ENCODE data around the gene NAA10. TPM values are rescaled to one million over a fixed set of nuclear protein-coding genes. Genes with fewer than 3 reads are reported as not detected.

NAA10 gene
- total and polyA plus RNA-seq, 3 experiments from 2014 or later: 105 to 162 (median 160) TPM

DNA sequence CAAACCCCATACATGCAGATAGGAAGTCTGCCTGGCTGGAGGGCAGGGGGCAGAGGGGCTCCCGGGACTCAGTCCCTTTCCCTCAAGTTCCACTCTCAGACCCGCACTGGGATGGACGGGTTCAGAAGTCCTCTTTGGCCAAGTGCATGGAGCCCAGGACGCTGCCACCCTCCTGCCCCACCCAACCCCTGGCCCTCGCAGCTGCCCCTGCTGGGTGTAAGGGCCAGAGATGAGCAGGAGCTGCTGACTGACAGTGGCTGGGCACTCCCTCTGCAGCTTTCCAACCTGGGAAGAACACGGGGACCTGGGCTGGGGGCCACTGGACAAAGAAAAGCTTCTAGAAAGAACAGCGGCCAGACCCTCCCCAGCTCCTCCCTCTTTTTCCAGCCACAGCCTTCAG is 52.3 kb downstream of the NAA10 start:
- CTCF ChIA-PET: no interaction called here
- peaks cover 0 to 2% (median 0%) of the 10 kb centered on the region in 5 donors for H3K9me3 Mint-ChIP-seq
- H3K4me3 Mint-ChIP-seq: no peak overlapping the region
- peaks cover 5 to 16% (median 11%) of the 10 kb centered on the region in 3 donors for H3K4me1 Mint-ChIP-seq
- Histone ChIP-seq H3K27me3 (ENCODE audit: insufficient read depth, low read length, poor library complexity, severe bottlenecking) (peaks cover 15% of the 10 kb centered on the region), H3K4me1 (ENCODE audit: insufficient read depth, low read length) (peaks cover 6% of the 10 kb centered on the region), H3K36me3 (ENCODE audit: insufficient read depth, low read length) (no peaks in the 10 kb centered on the region), H3K9me3 (ENCODE audit: low read length) (no peaks in the 10 kb centered on the region), H3K27ac (ENCODE audit: low read depth, low read length) (no peak overlapping the region), H3K4me3 (ENCODE audit: low read length) (no peak overlapping the region)
- H3K27me3 Mint-ChIP-seq: peaks cover 29 to 51% of the 10 kb centered on the region in 2 donors
- H3K36me3 Mint-ChIP-seq: peaks cover 0 to 3% (median 0%) of the 10 kb centered on the region in 3 donors
- no peak for DNase-seq
- no peak overlapping the region for H3K27ac Mint-ChIP-seq
- POLR2A ChIA-PET: interaction anchor here (0.6 kb wide), 1 partner anchor 100 kb away, joined by 3 read pairs; no protein-coding TSS in a partner anchor

DNA sequence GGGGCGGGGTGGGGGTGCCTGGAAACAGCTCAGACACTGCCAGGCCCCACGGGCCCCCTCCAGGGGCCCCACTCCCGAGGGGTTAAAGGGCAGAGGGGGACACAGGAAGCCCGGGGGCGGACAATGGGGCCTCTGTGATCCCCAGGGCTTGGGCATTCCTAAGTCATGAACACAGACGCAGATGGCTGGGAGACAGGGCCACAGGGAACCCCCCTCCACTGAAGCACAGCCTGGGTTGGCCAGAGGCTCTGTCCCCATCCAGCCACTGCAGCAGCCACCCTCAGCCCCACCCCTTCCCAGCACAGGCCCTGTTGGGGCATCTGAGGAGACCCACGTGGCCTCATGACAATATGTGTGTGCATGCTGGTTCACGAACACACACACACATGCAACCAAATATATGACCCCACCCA is 52.7 kb downstream of the NAA10 start:
- H3K36me3 ChIP-seq (ENCODE audit: insufficient read depth, low read length): no peaks in the 10 kb centered on the region
- Mint-ChIP-seq H3K4me1 (peaks cover 5 to 16% (median 11%) of the 10 kb centered on the region in 3 donors), H3K27me3 (peaks cover 28 to 49% of the 10 kb centered on the region in 2 donors), H3K36me3 (peaks cover 0 to 3% (median 0%) of the 10 kb centered on the region in 3 donors), H3K27ac (no peak overlapping the region), H3K9me3 (no peaks in the 10 kb centered on the region), H3K4me3 (no peak overlapping the region)
- peaks cover 15% of the 10 kb centered on the region for H3K27me3 ChIP-seq (ENCODE audit: insufficient read depth, low read length, poor library complexity, severe bottlenecking)
- DNase-seq: no peak
- POLR2A ChIA-PET: interaction anchor here (0.6 kb wide), 1 partner anchor 100 kb away, joined by 3 read pairs; no protein-coding TSS in a partner anchor
- no peak overlapping the region for H3K27ac ChIP-seq (ENCODE audit: low read depth, low read length)
- CTCF ChIA-PET: no interaction called here
- no peaks in the 10 kb centered on the region for H3K9me3 ChIP-seq (ENCODE audit: low read length)
- peaks cover 6% of the 10 kb centered on the region for H3K4me1 ChIP-seq (ENCODE audit: insufficient read depth, low read length)
- H3K4me3 ChIP-seq (ENCODE audit: low read length): no peak overlapping the region

DNA sequence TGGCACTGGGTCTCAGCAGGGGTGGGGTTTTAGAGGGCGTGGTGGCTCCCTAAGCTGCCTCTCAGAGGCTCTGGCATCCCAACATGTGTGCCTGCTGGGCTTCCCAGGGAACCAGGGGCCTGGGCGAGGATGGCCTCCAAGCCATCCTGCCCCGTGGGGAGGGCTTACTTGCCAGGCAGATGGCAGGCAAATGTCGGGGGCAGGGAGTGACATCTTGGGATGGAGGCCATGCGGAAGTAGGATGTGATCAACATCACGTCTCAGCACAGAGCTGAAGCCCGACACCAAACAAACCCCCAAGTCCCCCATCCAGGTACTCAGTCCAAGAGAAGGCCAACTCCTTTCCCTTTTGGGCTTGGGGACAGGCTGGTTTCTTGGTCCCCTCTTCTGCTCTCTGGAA is 53.6 kb downstream of the NAA10 start:
- CTCF ChIA-PET: no interaction called here

DNA sequence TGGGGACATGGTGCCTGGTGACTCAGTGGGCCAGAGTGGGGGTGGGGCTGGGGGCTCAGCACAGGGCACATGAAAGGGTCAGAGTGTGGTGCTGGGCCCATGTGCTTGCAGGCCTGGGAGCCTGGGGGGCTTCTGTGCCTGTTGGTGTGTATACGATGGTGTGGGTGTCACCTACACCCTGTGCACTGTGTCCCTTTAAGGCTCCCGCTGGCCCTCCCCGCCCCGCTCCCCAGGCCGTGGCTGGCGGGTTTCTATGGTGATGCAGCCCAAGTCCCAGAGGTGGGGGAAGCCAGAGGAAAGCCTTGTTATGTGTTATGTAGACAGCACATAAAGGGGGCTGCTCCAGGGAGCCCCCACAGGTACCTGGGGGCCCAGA is 54.4 kb downstream of the NAA10 start:
- Histone ChIP-seq H3K27ac (ENCODE audit: low read depth, low read length) (no peak overlapping the region), H3K4me1 (ENCODE audit: insufficient read depth, low read length) (peaks cover 6% of the 10 kb centered on the region), H3K36me3 (ENCODE audit: insufficient read depth, low read length) (no peaks in the 10 kb centered on the region), H3K4me3 (ENCODE audit: low read length) (no peak overlapping the region), H3K27me3 (ENCODE audit: insufficient read depth, low read length, poor library complexity, severe bottlenecking) (peaks cover 15% of the 10 kb centered on the region), H3K9me3 (ENCODE audit: low read length) (no peaks in the 10 kb centered on the region)
- CTCF ChIA-PET: no interaction called here
- POLR2A ChIA-PET: no interaction called here
- Mint-ChIP-seq H3K27ac (no peak overlapping the region), H3K27me3 (peaks cover 33 to 51% of the 10 kb centered on the region in 2 donors), H3K9me3 (no peaks in the 10 kb centered on the region), H3K4me3 (no peak overlapping the region), H3K36me3 (peaks cover 0 to 3% (median 0%) of the 10 kb centered on the region in 3 donors), H3K4me1 (peaks cover 5 to 16% (median 14%) of the 10 kb centered on the region in 3 donors)
- no peak for DNase-seq

More for the DNA sequence above, 53.6 kb downstream of the NAA10 start:
- H3K4me3 Mint-ChIP-seq: no peak overlapping the region
- no peak overlapping the region for H3K27ac ChIP-seq (ENCODE audit: low read depth, low read length)
- peaks cover 0 to 3% (median 0%) of the 10 kb centered on the region in 3 donors for H3K36me3 Mint-ChIP-seq
- peaks cover 30 to 48% of the 10 kb centered on the region in 2 donors for H3K27me3 Mint-ChIP-seq
- H3K4me1 ChIP-seq (ENCODE audit: insufficient read depth, low read length): peaks cover 6% of the 10 kb centered on the region
- no peak overlapping the region for H3K4me3 ChIP-seq (ENCODE audit: low read length)
- no peaks in the 10 kb centered on the region for H3K9me3 ChIP-seq (ENCODE audit: low read length)
- no peak for DNase-seq
- no peak overlapping the region for H3K27ac Mint-ChIP-seq
- H3K27me3 ChIP-seq (ENCODE audit: insufficient read depth, low read length, poor library complexity, severe bottlenecking): peaks cover 15% of the 10 kb centered on the region
- POLR2A ChIA-PET: no interaction called here
- H3K36me3 ChIP-seq (ENCODE audit: insufficient read depth, low read length): no peaks in the 10 kb centered on the region
- peaks cover 5 to 16% (median 12%) of the 10 kb centered on the region in 3 donors for H3K4me1 Mint-ChIP-seq
- H3K9me3 Mint-ChIP-seq: no peaks in the 10 kb centered on the region

DNA sequence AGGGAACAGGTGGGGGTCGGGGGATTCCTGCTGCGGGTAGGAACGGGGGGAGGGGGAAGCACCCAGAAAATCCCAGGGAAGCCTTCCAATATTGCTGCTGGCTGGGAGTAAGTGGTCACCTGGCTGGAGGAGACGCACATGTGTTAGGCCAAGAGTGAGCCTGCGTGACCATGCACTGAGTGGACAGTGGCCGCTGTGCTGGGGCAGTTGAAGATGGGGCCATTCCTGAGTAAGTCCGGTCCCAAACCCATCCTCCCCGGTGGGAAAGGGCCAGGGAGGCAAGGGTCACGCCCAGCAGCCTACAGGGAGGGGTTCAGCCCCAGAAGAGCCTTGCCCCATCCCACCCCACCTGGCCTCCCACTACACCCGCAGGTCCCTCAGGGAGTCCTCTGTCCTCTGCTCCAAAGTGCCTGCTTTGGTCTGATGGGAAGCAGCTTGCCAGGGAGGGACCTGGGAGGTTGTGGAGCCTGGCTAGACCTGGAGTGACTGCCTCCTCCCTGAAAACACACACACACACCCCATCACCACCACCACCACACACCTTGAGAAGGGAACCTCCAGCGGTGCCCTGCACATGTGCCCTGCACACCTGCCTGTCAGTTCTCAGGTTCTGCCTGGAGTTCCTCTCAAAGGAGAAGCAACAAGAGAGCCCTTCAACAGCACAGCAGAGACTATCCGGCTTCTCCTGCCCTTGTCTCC is 54.9 kb downstream of the NAA10 start:
- Mint-ChIP-seq H3K36me3 (peaks cover 0 to 3% (median 0%) of the 10 kb centered on the region in 3 donors), H3K27ac (no peak overlapping the region), H3K4me3 (no peak overlapping the region), H3K9me3 (no peaks in the 10 kb centered on the region), H3K4me1 (peaks cover 5 to 13% (median 12%) of the 10 kb centered on the region in 3 donors), H3K27me3 (peaks cover 30 to 46% of the 10 kb centered on the region in 2 donors)
- no peaks in the 10 kb centered on the region for H3K9me3 ChIP-seq (ENCODE audit: low read length)
- H3K4me3 ChIP-seq (ENCODE audit: low read length): no peak overlapping the region
- no peaks in the 10 kb centered on the region for H3K36me3 ChIP-seq (ENCODE audit: insufficient read depth, low read length)
- ChIA-PET POLR2A (no interaction called here), CTCF (no interaction called here)
- peaks cover 12% of the 10 kb centered on the region for H3K27me3 ChIP-seq (ENCODE audit: insufficient read depth, low read length, poor library complexity, severe bottlenecking)
- H3K4me1 ChIP-seq (ENCODE audit: insufficient read depth, low read length): peaks cover under 1% of the 10 kb centered on the region
- no peak overlapping the region for H3K27ac ChIP-seq (ENCODE audit: low read depth, low read length)
- DNase-seq: no peak

Other genes starting within 250 kb of the NAA10 start
- 1 to 10 TPM; 1.0 to 1.2 TPM for gene SLC6A8, start 247.1 kb downstream of the NAA10 start, total RNA-seq
- 0.12 TPM for gene SLC6A8, start 247.1 kb downstream of the NAA10 start, polyA plus RNA-seq
- 100 to 1,000 TPM; 140 to 153 TPM for gene BCAP31, start 210.7 kb downstream of the NAA10 start, total RNA-seq
- gene BCAP31, start 210.7 kb downstream of the NAA10 start, polyA plus RNA-seq: 333 TPM
- 1 to 10 TPM; 3.9 to 4.1 TPM for gene ABCD1, start 210.2 kb downstream of the NAA10 start, total RNA-seq
- 3.4 TPM for gene ABCD1, start 210.2 kb downstream of the NAA10 start, polyA plus RNA-seq
- gene PLXNB3, start 170.8 kb downstream of the NAA10 start, total RNA-seq: under 1 TPM; 0.51 to 0.57 TPM
- not detected for gene PLXNB3, start 170.8 kb downstream of the NAA10 start, polyA plus RNA-seq
- not detected for gene SRPK3, start 154.0 kb downstream of the NAA10 start, total RNA-seq
- gene SRPK3, start 154.0 kb downstream of the NAA10 start, polyA plus RNA-seq: not detected
- 10 to 100 TPM; 54.2 to 61.6 TPM for gene IDH3G, start 140.7 kb downstream of the NAA10 start, total RNA-seq
- 109 TPM for gene IDH3G, start 140.7 kb downstream of the NAA10 start, polyA plus RNA-seq
- 100 to 1,000 TPM; 158 to 166 TPM for gene SSR4, start 140.4 kb downstream of the NAA10 start, total RNA-seq
- gene SSR4, start 140.4 kb downstream of the NAA10 start, polyA plus RNA-seq: 567 TPM
- gene PDZD4, start 104.5 kb downstream of the NAA10 start, total RNA-seq: 1 to 10 TPM; 1.3 to 2.3 TPM
- gene PDZD4, start 104.5 kb downstream of the NAA10 start, polyA plus RNA-seq: 2.1 TPM
- under 1 TPM; 0.62 to 0.79 TPM for gene L1CAM, start 48.9 kb downstream of the NAA10 start, total RNA-seq
- gene L1CAM, start 48.9 kb downstream of the NAA10 start, polyA plus RNA-seq: 0.38 TPM
- gene AVPR2, start 30.4 kb downstream of the NAA10 start, total RNA-seq: not detected
- gene AVPR2, start 30.4 kb downstream of the NAA10 start, polyA plus RNA-seq: not detected
- gene ARHGAP4, start 8.8 kb downstream of the NAA10 start, total RNA-seq: 100 to 1,000 TPM; 124 to 133 TPM
- gene ARHGAP4, start 8.8 kb downstream of the NAA10 start, polyA plus RNA-seq: 116 TPM
- gene RENBP, start 9.6 kb upstream of the NAA10 start, total RNA-seq: 1 to 10 TPM; 3.5 to 4.6 TPM
- not detected for gene RENBP, start 9.6 kb upstream of the NAA10 start, polyA plus RNA-seq
- 100 to 1,000 TPM; 152 to 156 TPM for gene HCFC1, start 36.8 kb upstream of the NAA10 start, total RNA-seq
- gene HCFC1, start 36.8 kb upstream of the NAA10 start, polyA plus RNA-seq: 12.4 TPM
- gene TMEM187, start 37.7 kb upstream of the NAA10 start, total RNA-seq: 1 to 10 TPM; 3.3 to 3.5 TPM
- 17.2 TPM for gene TMEM187, start 37.7 kb upstream of the NAA10 start, polyA plus RNA-seq
- 100 to 1,000 TPM; 208 to 214 TPM for gene IRAK1, start 84.9 kb upstream of the NAA10 start, total RNA-seq
- gene IRAK1, start 84.9 kb upstream of the NAA10 start, polyA plus RNA-seq: 58.0 TPM
- gene MECP2, start 162.7 kb upstream of the NAA10 start, total RNA-seq: 100 to 1,000 TPM in 1 of 2 experiments, 10 to 100 TPM in 1; 49.5 to 120 TPM
- gene MECP2, start 162.7 kb upstream of the NAA10 start, polyA plus RNA-seq: 24.3 TPM
- not detected for gene OPN1LW, start 209.2 kb upstream of the NAA10 start, total RNA-seq
- gene OPN1LW, start 209.2 kb upstream of the NAA10 start, polyA plus RNA-seq: not detected
- not detected for gene OPN1MW, start 247.6 kb upstream of the NAA10 start, total RNA-seq
- not detected for gene OPN1MW, start 247.6 kb upstream of the NAA10 start, polyA plus RNA-seq

Data from CD8-positive, alpha-beta memory T cell (primary cell).